Measurements from ENCODE around the gene MED26. TPM values are rescaled to one million over a fixed set of nuclear protein-coding genes. Genes with fewer than 3 reads are reported as not detected.

MED26 gene
- total RNA-seq, 3 donors from 2014 or later = 10.8 to 12.0 (median 11.2) TPM

DNA sequence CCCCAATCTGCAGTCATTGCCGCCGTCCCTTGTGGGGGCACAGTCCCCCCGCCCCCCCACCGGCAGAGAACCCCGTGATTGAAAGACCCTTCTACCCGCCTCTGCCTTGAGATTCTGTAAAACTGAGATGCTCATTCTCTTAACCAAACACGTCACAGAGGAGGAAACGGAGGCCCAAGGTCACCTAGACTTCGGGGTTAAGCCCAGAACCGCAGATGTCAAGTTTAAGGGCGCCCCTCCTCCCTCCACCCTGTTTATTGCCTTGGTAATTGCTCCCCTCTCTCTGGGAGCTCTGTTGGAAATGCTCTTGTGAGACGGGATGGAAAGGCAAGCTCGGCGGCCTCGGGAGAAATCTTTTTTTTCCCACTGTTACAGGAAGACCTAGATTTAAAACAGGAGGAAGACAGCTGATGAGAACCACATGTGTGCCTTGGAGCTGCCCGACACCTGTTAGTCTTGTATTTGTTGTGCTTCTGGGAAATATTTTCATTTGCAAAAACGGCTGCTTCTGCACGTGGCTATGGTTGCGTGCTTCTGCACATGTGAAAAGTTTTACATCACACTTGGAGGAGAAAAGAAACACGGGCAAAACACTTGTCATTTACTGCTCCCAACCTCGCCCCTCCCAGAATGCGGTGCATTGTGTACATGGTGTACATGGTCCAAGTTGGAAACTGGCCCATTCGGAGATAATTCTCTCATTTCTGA is 1.1 kb upstream of the MED26 start:
- H3K36me3 ChIP-seq (ENCODE audit: low read depth) = no peaks in the 10 kb centered on the region
- intact Hi-C loops (cut with DNase I, micrococcal nuclease) = no loop called here
- ATAC-seq = peak; percentile 8
- peaks cover 27% of the 10 kb centered on the region for H3K4me1 ChIP-seq (ENCODE audit: low read depth)
- no peaks in the 10 kb centered on the region for H3K9me3 ChIP-seq
- peak in 2 of 3 donors; percentile 54 to 79 for DNase-seq
- peak overlapping the region; percentile 61 for H3K4me3 ChIP-seq
- TF ChIP-seq, protein P1, sequence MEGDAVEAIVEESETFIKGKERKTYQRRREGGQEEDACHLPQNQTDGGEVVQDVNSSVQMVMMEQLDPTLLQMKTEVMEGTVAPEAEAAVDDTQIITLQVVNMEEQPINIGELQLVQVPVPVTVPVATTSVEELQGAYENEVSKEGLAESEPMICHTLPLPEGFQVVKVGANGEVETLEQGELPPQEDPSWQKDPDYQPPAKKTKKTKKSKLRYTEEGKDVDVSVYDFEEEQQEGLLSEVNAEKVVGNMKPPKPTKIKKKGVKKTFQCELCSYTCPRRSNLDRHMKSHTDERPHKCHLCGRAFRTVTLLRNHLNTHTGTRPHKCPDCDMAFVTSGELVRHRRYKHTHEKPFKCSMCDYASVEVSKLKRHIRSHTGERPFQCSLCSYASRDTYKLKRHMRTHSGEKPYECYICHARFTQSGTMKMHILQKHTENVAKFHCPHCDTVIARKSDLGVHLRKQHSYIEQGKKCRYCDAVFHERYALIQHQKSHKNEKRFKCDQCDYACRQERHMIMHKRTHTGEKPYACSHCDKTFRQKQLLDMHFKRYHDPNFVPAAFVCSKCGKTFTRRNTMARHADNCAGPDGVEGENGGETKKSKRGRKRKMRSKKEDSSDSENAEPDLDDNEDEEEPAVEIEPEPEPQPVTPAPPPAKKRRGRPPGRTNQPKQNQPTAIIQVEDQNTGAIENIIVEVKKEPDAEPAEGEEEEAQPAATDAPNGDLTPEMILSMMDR (IDR thresholded peaks at IDR 0.05) = no peak

GRCh38 chr19:16627928-16628182 is 149 bp downstream of the MED26 start:
- intact Hi-C loops (cut with DNase I, micrococcal nuclease) = no loop called here
- Histone ChIP-seq H3K4me3 (peak overlapping the region; percentile 61), H3K4me1 (ENCODE audit: low read depth) (peaks cover 27% of the 10 kb centered on the region), H3K9me3 (no peaks in the 10 kb centered on the region), H3K36me3 (ENCODE audit: low read depth) (no peaks in the 10 kb centered on the region)
- no peak for DNase-seq
- TF ChIP-seq, protein P1 (IDR thresholded peaks at IDR 0.05) = no peak
- no peak for ATAC-seq

- H3K4me1 ChIP-seq (ENCODE audit: low read depth) = peaks cover 27% of the 10 kb centered on the region
- intact Hi-C loops (cut with DNase I, micrococcal nuclease) = no loop called here
- no peak for ATAC-seq
Observed at GRCh38 chr19:16627193-16627927, 644 bp downstream of the MED26 start.

DNA sequence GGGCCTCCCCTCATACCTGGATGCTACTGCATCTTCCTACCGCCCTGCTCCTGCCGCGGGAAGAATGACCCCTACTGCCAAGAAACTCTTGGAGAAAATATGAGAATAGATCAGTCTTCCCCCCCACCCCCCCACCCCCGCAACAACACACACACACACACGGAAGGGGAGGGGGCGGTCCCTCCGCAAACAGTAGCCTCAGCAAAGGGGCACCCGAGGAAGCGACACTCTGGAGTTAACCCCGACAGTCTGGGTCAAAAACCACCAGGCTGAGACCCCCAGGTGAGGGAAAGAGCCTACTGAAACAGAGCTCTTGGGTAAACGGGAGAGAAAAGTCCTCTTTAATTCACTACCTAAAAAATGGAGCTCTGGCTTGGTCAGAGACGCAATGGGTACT is 1.2 kb downstream of the MED26 start:
- H3K4me1 ChIP-seq (ENCODE audit: low read depth) = peaks cover 27% of the 10 kb centered on the region
- no peak for ATAC-seq
- TF ChIP-seq, protein P1 (IDR thresholded peaks at IDR 0.05) = no peak
- no peaks in the 10 kb centered on the region for H3K36me3 ChIP-seq (ENCODE audit: low read depth)
- H3K4me3 ChIP-seq = peak overlapping the region; percentile 61
- DNase-seq = peak in 1 of 3 donors; percentile 12
- H3K9me3 ChIP-seq = no peaks in the 10 kb centered on the region
- intact Hi-C loops (cut with DNase I, micrococcal nuclease) = no loop called here

More at GRCh38 chr19:16627193-16627927, 644 bp downstream of the MED26 start:
- no peaks in the 10 kb centered on the region for H3K36me3 ChIP-seq (ENCODE audit: low read depth)
- TF ChIP-seq, protein P1 (IDR thresholded peaks at IDR 0.05) = no peak
- H3K9me3 ChIP-seq = no peaks in the 10 kb centered on the region
- H3K4me3 ChIP-seq = peak overlapping the region; percentile 61
- peak in 2 of 3 donors; percentile 23 to 72 for DNase-seq

GRCh38 chr19:16625163-16625958 is 2.6 kb downstream of the MED26 start:
- Histone ChIP-seq H3K36me3 (ENCODE audit: low read depth) (no peaks in the 10 kb centered on the region), H3K9me3 (no peaks in the 10 kb centered on the region), H3K4me3 (no peak overlapping the region), H3K4me1 (ENCODE audit: low read depth) (peaks cover 27% of the 10 kb centered on the region)
- TF ChIP-seq, protein P1 (IDR thresholded peaks at IDR 0.05) = no peak
- intact Hi-C loops (cut with DNase I, micrococcal nuclease) = no loop called here
- ATAC-seq (no peak), DNase-seq (no peak)
